HCT116 (cell line): ENCODE data around the gene CHD3.

Experiments used
- ATF3 ChIP-seq: IDR thresholded peaks from 2 replicates; pipeline ENCODE4 v1.6.1; 2012
- CEBPB ChIP-seq: IDR thresholded peaks from 2 replicates; pipeline ENCODE4 v1.6.1; 2012; ENCODE audit warnings: low read depth
- EZH2 ChIP-seq: fragments of 200-600 bp; sonication (generic); IDR thresholded peaks from 2 replicates; pipeline ENCODE4 v1.6.1; 2017; ENCODE audit warnings: antibody characterized with exemption, mixed run types
- EZH2phosphoT487 ChIP-seq: fragments of 200-600 bp; IDR thresholded peaks from 2 replicates; pipeline ENCODE4 v1.6.1; 2018; ENCODE audit warnings: antibody characterized with exemption, borderline replicate concordance
- JUND ChIP-seq: IDR thresholded peaks from 2 replicates; pipeline ENCODE4 v1.6.1; 2012
- MAX ChIP-seq: IDR thresholded peaks from 2 replicates; pipeline ENCODE4 v1.6.1; 2012
- POLR2A ChIP-seq: IDR thresholded peaks from 2 replicates; pipeline ENCODE4 v1.7.0; 2011; ENCODE audit warnings: borderline replicate concordance; ENCODE audit not compliant: insufficient read depth, insufficient read length; ENCODE audit errors: extremely low read depth
- POLR2AphosphoS5 ChIP-seq: IDR thresholded peaks from 2 replicates; pipeline ENCODE4 v1.6.1; 2011; ENCODE audit warnings: mild to moderate bottlenecking, low read depth, low read length, moderate library complexity
- SP1 ChIP-seq: IDR thresholded peaks from 2 replicates; pipeline ENCODE4 v1.6.1; 2012; ENCODE audit warnings: low read depth
- SRF ChIP-seq: IDR thresholded peaks from 2 replicates; pipeline ENCODE4 v1.6.1; 2012; ENCODE audit warnings: low read depth
- TCF7L2 ChIP-seq: IDR thresholded peaks from 2 replicates; pipeline ENCODE4 v1.7.0; 2011; ENCODE audit warnings: borderline replicate concordance, inconsistent platforms; ENCODE audit not compliant: insufficient read depth, insufficient read length; ENCODE audit errors: extremely low read depth
- ZFX ChIP-seq: fragments of 450-650 bp; IDR thresholded peaks from 2 replicates; pipeline ENCODE4 v1.6.1; 2017
- TF ChIP-seq, protein P1 (sequence below), 3 experiments: fragments of 200-600 bp in 1 of 3; sonication (generic) in 1 of 3; IDR thresholded peaks in 2 of 3; conservative IDR thresholded peaks in 1 of 3; 2 replicates each; pipeline ENCODE4 v1.5.1; 2012 to 2017; ENCODE audit warnings: low read depth in 2 of 3, low read length in 2 of 3, antibody characterized with exemption in 1 of 3, borderline replicate concordance in 1 of 3, control low read depth in 1 of 3, mild to moderate bottlenecking in 1 of 3, mixed read lengths in 1 of 3, mixed run types in 1 of 3, moderate library complexity in 1 of 3; ENCODE audit not compliant: insufficient read depth in 1 of 3
- TF ChIP-seq, protein P2 (sequence below): IDR thresholded peaks from 2 replicates; pipeline ENCODE4 v1.6.1; 2012; ENCODE audit warnings: low read depth

- TF ChIP-seq EZH2 = no peak
- TF ChIP-seq POLR2A = no peak
- no peak for TF ChIP-seq CEBPB
- no peak for TF ChIP-seq POLR2AphosphoS5
- TF ChIP-seq SRF = no peak
- TF ChIP-seq, protein P1, sequence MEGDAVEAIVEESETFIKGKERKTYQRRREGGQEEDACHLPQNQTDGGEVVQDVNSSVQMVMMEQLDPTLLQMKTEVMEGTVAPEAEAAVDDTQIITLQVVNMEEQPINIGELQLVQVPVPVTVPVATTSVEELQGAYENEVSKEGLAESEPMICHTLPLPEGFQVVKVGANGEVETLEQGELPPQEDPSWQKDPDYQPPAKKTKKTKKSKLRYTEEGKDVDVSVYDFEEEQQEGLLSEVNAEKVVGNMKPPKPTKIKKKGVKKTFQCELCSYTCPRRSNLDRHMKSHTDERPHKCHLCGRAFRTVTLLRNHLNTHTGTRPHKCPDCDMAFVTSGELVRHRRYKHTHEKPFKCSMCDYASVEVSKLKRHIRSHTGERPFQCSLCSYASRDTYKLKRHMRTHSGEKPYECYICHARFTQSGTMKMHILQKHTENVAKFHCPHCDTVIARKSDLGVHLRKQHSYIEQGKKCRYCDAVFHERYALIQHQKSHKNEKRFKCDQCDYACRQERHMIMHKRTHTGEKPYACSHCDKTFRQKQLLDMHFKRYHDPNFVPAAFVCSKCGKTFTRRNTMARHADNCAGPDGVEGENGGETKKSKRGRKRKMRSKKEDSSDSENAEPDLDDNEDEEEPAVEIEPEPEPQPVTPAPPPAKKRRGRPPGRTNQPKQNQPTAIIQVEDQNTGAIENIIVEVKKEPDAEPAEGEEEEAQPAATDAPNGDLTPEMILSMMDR (IDR thresholded peaks at IDR 0.05 in 2 of 3, conservative IDR thresholded peaks at IDR 0.05 in 1 of 3; ENCODE audit: borderline replicate concordance in 1 of 3, insufficient read depth in 1 of 3, low read depth in 2 of 3, low read length in 2 of 3) = no peak
- no peak for TF ChIP-seq MAX
- TF ChIP-seq JUND = no peak
- no peak for TF ChIP-seq EZH2phosphoT487
- TF ChIP-seq TCF7L2 = no peak
- TF ChIP-seq SP1 = no peak
- TF ChIP-seq ATF3 = no peak
- TF ChIP-seq, protein P2, sequence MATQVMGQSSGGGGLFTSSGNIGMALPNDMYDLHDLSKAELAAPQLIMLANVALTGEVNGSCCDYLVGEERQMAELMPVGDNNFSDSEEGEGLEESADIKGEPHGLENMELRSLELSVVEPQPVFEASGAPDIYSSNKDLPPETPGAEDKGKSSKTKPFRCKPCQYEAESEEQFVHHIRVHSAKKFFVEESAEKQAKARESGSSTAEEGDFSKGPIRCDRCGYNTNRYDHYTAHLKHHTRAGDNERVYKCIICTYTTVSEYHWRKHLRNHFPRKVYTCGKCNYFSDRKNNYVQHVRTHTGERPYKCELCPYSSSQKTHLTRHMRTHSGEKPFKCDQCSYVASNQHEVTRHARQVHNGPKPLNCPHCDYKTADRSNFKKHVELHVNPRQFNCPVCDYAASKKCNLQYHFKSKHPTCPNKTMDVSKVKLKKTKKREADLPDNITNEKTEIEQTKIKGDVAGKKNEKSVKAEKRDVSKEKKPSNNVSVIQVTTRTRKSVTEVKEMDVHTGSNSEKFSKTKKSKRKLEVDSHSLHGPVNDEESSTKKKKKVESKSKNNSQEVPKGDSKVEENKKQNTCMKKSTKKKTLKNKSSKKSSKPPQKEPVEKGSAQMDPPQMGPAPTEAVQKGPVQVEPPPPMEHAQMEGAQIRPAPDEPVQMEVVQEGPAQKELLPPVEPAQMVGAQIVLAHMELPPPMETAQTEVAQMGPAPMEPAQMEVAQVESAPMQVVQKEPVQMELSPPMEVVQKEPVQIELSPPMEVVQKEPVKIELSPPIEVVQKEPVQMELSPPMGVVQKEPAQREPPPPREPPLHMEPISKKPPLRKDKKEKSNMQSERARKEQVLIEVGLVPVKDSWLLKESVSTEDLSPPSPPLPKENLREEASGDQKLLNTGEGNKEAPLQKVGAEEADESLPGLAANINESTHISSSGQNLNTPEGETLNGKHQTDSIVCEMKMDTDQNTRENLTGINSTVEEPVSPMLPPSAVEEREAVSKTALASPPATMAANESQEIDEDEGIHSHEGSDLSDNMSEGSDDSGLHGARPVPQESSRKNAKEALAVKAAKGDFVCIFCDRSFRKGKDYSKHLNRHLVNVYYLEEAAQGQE = no peak
- no peak for TF ChIP-seq ZFX
Measured at GRCh38 chr17:7940034-7940433, 51.4 kb downstream of the CHD3 start.
